ENCODE data around the gene APOM. TPM values are rescaled to one million over a fixed set of nuclear protein-coding genes. Genes with fewer than 3 reads are reported as not detected.

Gene APOM
- total RNA-seq, 1 donor from 2014 or later: 2.6 TPM

GRCh38 chr6:31691564-31692108 is 35.9 kb downstream of the APOM start:
- H3K36me3 ChIP-seq: no peaks in the 10 kb centered on the region
- Mint-ChIP-seq H3K27me3 (ENCODE audit: insufficient read depth, low read depth) (no peaks in the 10 kb centered on the region), H3K36me3 (peaks cover 32% of the 10 kb centered on the region)

GRCh38 chr6:31692353-31692752 is 36.7 kb downstream of the APOM start:
- no peaks in the 10 kb centered on the region for H3K36me3 ChIP-seq

More at GRCh38 chr6:31691564-31692108, 35.9 kb downstream of the APOM start:
- peaks cover 3% of the 10 kb centered on the region for H3K4me1 Mint-ChIP-seq
- no peak overlapping the region for H3K4me3 Mint-ChIP-seq
- H3K9me3 ChIP-seq (ENCODE audit: low read depth): no peaks in the 10 kb centered on the region
- DNase-seq (ENCODE audit: low spot score): no peak
- no peak for TF ChIP-seq EZH2phosphoT487 (IDR thresholded peaks at IDR 0.05)
- TF ChIP-seq, protein P1, sequence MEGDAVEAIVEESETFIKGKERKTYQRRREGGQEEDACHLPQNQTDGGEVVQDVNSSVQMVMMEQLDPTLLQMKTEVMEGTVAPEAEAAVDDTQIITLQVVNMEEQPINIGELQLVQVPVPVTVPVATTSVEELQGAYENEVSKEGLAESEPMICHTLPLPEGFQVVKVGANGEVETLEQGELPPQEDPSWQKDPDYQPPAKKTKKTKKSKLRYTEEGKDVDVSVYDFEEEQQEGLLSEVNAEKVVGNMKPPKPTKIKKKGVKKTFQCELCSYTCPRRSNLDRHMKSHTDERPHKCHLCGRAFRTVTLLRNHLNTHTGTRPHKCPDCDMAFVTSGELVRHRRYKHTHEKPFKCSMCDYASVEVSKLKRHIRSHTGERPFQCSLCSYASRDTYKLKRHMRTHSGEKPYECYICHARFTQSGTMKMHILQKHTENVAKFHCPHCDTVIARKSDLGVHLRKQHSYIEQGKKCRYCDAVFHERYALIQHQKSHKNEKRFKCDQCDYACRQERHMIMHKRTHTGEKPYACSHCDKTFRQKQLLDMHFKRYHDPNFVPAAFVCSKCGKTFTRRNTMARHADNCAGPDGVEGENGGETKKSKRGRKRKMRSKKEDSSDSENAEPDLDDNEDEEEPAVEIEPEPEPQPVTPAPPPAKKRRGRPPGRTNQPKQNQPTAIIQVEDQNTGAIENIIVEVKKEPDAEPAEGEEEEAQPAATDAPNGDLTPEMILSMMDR (IDR thresholded peaks at IDR 0.05): no peak
- no peak for TF ChIP-seq EZH2 (IDR thresholded peaks at IDR 0.05)
- no peak overlapping the region for H3K4me3 ChIP-seq
- no peaks in the 10 kb centered on the region for H3F3A ChIP-seq (ENCODE audit: low read depth)
- H4K20me1 ChIP-seq (ENCODE audit: low read depth): peaks cover 3% of the 10 kb centered on the region
- no peak overlapping the region for H2AFZ ChIP-seq (replicated peaks)
- H3K4me1 ChIP-seq: no peaks in the 10 kb centered on the region
- H3K9ac ChIP-seq: no peak overlapping the region
- no peak overlapping the region for H3K4me2 ChIP-seq
- no peaks in the 10 kb centered on the region for H3K27me3 ChIP-seq
- H3K79me2 ChIP-seq (ENCODE audit: low read depth): no peaks in the 10 kb centered on the region
- no peaks in the 10 kb centered on the region for H3K9me3 Mint-ChIP-seq
- no peak overlapping the region for H3K27ac ChIP-seq
- no peak overlapping the region for H3K27ac Mint-ChIP-seq

DNA sequence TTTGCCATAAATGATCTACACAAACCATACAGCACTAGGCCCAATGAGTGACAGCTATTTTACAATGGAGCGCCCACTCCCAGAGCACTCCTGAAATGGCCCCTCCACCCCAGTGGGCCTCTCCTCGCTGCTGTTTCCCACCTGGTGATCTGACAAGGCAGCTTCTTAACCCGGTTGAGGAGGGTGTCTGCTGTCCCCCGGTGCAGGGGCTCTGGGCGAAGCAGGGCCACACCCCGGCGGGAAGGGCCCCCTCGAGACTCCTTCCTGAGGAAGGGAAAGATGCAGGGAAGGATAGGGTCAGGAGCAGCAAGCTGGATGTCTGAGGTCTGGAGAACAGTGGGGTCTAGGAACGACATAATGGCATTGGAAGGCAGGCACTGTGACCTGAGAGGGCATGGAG is 37.2 kb downstream of the APOM start:
- TF ChIP-seq EZH2phosphoT487 (IDR thresholded peaks at IDR 0.05) (no peak), EZH2 (IDR thresholded peaks at IDR 0.05) (no peak)
- TF ChIP-seq, protein P1 (IDR thresholded peaks at IDR 0.05): no peak
- Histone ChIP-seq H3K9me3 (ENCODE audit: low read depth) (no peaks in the 10 kb centered on the region), H3F3A (ENCODE audit: low read depth) (no peaks in the 10 kb centered on the region), H3K27ac (no peak overlapping the region), H3K9ac (no peak overlapping the region), H3K27me3 (no peaks in the 10 kb centered on the region), H4K20me1 (ENCODE audit: low read depth) (peaks cover 3% of the 10 kb centered on the region), H2AFZ (replicated peaks) (no peak overlapping the region), H3K36me3 (no peaks in the 10 kb centered on the region), H3K4me1 (no peaks in the 10 kb centered on the region), H3K79me2 (ENCODE audit: low read depth) (no peaks in the 10 kb centered on the region), H3K4me2 (no peak overlapping the region), H3K4me3 (no peak overlapping the region)
- no peak overlapping the region for H3K4me3 Mint-ChIP-seq
- no peaks in the 10 kb centered on the region for H3K27me3 Mint-ChIP-seq (ENCODE audit: insufficient read depth, low read depth)
- H3K36me3 Mint-ChIP-seq: peaks cover 32% of the 10 kb centered on the region
- no peaks in the 10 kb centered on the region for H3K9me3 Mint-ChIP-seq
- H3K4me1 Mint-ChIP-seq: peaks cover 2% of the 10 kb centered on the region
- H3K27ac Mint-ChIP-seq: no peak overlapping the region
- DNase-seq (ENCODE audit: low spot score): no peak

More at GRCh38 chr6:31692353-31692752, 36.7 kb downstream of the APOM start:
- Histone ChIP-seq H3K9ac (no peak overlapping the region), H3K4me1 (no peaks in the 10 kb centered on the region), H3K27ac (no peak overlapping the region), H4K20me1 (ENCODE audit: low read depth) (peaks cover 3% of the 10 kb centered on the region), H3K4me2 (no peak overlapping the region), H3K27me3 (no peaks in the 10 kb centered on the region), H3K4me3 (no peak overlapping the region), H3K9me3 (ENCODE audit: low read depth) (no peaks in the 10 kb centered on the region), H2AFZ (replicated peaks) (no peak overlapping the region), H3F3A (ENCODE audit: low read depth) (no peaks in the 10 kb centered on the region), H3K79me2 (ENCODE audit: low read depth) (no peaks in the 10 kb centered on the region)
- Mint-ChIP-seq H3K4me1 (peaks cover 3% of the 10 kb centered on the region), H3K27me3 (ENCODE audit: insufficient read depth, low read depth) (no peaks in the 10 kb centered on the region), H3K27ac (no peak overlapping the region), H3K4me3 (no peak overlapping the region), H3K36me3 (peaks cover 33% of the 10 kb centered on the region), H3K9me3 (no peaks in the 10 kb centered on the region)
- DNase-seq (ENCODE audit: low spot score): no peak
- TF ChIP-seq EZH2phosphoT487 (IDR thresholded peaks at IDR 0.05): no peak
- TF ChIP-seq EZH2 (IDR thresholded peaks at IDR 0.05): no peak
- TF ChIP-seq, protein P1 (IDR thresholded peaks at IDR 0.05): no peak
